ENCODE measurements around the gene BAIAP2.

DNA sequence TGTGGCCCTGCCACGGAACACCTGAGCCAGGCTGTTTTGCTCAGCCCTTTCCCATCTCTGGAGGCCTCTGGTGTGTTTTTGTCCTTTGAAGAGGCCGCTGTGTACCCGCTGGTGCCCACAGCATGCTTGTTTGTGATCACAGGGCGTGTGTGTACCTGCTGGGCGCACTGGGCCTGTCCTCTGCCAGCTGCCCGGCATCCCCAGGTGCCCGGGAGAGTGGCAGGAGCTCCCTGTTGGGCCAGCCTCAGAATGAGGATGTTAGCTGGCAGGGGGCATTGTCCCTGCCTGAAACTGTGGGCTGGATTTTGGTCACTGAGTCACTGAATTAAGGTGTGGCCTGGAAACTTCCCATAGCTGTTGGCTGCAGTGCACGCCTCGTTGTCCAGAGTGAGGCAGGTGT lies 31.1 kb downstream of the BAIAP2 start:
- no peak for TF ChIP-seq CTCF (IDR thresholded peaks at IDR 0.05)
- no peak for TF ChIP-seq ZFX (IDR thresholded peaks at IDR 0.05; ENCODE audit: borderline replicate concordance)
